Activated T-cell treated with anti-CD3 and anti-CD28 coated beads for 24 hours (primary cell): ENCODE data around the gene EGFLAM.
"Not testable (repeated sequence)": the region's sequence is repeated elsewhere in the genome, so short reads cannot be mapped to it uniquely, and the experiment has no call there.

Source experiments
- DNase-seq: peaks from one replicate; pipeline ENCODE4 v3.0.0-alpha.2; 2020; ENCODE audit warnings: low read depth

The EGFLAM gene

DNA sequence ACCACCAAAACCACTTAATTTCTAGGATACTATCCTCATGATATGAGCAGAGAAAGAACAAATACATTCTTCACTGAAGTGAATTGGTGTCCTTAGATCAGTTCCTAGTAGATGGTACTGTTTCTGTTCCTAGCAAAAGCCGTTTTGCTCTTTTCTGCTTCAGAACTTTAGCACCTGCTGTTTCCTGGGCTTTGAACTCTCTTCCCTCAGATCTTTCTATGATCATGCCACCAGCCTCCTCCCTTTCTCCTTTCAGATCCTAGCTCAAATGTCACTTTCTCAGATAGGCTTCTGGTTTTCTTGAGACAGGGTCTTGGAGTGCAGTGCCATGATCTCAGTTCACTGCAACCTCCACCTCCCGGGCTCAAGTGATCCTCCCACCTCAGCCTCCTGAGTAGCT lies 118.0 kb downstream of the EGFLAM start:
- no peak for DNase-seq

DNA sequence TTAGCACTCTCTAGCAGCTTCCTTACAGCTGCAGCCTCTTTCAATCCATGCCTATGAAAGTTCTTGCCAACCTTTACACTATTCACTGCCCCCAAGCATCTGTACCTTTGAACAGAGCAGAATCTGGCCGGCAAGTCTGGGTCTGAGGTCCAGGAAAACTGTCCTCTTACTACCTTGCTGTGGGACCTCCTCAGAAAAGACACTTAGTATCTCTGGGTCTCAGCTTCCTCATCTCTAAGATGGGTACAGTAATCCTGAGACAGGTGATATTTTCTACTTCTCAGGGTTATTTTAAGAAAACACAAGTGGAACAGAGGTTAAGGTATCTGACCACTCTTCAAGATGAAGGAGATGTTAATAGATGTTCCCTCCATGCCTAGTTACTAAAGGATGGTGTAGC lies 120.2 kb downstream of the EGFLAM start:
- no peak for DNase-seq

DNA sequence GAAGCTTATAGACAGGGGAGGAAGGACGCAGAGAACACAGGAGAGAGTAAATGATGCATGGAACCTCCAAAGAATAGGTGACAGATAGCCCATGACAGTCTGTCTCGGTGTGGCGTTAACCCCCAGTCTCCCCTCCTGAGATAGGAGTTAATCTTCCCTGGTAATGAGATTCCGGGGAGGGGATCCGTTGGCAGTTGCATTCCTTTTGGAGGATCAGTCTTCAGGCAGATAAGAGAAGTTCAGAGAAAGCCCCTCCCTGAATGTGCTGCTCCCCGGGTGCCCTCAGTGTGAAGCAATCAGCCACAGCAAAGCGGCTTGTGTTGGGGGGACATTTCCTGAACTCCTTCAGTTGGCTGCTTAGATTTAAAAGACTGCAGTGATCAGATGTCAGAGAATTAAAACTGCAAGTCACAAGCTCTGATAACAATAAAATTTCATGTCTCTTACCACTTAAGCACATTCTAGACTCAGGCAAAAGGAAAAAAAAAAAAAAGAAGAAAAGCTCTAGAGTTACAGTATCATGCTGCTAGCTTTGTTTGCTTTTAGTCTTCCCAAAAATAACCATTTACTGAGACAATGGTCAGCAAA lies 121.1 kb downstream of the EGFLAM start:
- DNase-seq: no peak

DNA sequence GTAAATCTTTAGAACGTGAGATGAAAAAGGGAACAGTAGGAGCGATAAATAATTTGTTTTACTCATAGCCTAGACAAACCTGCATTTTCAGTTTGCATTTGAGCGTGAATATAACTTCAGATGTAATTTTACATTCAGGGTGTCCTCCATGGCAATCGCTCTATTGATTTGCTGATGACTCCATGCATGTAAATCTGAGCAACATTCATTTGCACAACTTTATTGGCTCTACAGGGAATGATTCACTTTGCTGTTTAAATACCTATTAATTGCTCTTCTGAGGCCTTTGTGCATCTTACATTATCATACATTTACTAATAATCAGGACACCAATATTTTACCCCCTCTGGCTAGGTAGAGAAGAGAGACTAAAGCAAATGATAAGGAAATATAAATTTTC lies 122.2 kb downstream of the EGFLAM start:
- DNase-seq: no peak

DNA sequence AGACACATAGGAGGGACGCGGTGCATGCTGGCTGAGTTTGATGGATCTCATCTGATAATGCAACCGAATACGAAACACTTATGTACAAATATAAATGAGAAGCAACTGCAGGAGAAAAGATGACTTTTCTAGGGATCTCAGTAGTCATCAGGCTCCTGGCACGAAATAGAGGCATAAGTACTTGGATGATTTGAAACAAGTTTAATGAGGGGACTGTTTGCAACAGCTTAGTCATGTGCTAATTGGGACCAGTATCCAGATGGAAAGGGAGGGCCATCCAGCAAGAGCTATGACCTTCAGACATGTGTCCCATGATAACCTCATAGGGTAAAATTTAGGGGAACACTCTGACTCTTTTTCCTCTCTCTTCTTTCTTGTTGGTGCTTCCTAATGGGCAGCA lies 123.0 kb downstream of the EGFLAM start:
- no peak for DNase-seq

DNA sequence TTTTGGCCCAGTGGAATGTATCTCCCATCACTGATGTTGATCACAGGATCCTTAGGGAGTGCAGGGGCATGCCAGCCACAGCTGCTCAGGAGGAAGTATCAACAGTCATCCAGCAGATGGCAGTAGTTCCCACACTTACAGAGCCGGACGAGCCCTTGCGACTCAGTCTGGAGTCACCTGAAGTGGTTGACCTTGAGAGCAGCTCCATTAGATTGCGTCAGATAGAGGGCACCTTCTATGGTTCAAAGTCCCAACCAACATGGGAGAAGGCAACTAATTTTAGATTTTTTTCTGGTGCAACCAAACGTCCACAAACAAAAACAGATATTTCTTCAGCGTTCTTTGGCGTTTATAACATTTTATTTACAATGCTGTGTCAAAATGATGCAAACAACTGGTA lies 124.5 kb downstream of the EGFLAM start:
- DNase-seq: peak; percentile 28

DNA sequence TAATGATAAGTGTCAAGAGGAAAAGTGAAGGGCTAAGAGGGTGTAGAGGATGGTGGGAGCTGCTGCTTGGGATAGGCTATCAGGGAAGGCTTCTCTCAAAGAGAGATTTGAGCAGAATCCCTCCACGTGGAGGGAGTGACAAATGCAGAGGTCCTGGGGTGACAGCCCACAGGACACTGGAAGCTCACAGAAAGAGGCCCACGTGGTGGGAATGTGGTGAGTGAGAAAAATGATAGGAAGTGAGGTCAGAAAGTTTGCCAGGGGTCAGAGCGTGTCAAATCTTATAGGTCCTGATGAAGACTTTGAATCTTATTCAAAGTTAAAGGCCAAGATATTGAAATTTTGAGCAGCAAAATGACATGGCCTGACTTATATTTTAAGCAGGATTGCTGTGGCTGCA lies 125.3 kb downstream of the EGFLAM start:
- no peak for DNase-seq

DNA sequence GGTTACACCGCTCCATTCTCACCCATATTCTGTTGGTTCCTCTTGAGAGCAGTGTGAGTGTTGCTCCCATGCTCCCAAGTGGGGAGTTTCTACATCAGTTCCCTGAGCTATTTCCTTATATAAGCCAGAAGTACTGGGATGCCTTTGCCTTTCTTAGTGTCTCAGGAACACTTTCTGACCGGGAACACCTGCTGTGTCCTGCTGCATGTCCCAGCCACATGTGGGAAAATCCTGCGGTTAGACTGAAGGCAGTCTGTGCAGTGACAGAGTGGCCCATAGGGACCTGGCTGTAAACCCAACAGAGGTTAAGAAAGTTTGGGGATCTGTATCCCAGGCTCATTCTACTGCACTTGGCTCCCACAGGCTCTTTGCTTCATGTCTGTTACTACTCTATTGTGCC lies 126.0 kb downstream of the EGFLAM start:
- no peak for DNase-seq

DNA sequence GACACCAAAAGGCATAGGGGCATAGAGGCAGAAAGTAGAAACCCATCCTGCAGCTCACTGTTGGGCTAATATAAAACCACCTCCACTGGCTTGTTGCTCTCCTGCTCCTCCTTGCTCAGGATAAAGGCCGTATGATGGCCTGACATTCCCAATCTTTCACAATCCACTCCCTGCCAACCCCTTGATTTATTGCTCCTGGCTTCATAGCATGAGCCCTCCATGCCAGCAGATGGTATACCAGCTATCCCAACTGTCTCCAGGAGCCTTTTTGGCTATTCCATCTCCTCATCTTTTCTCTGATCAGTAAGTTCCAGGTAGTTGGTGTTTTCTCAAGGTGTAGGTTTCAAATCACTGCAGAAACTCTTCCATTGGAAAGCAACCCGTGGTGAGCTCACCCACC lies 128.8 kb downstream of the EGFLAM start:
- DNase-seq: no peak

DNA sequence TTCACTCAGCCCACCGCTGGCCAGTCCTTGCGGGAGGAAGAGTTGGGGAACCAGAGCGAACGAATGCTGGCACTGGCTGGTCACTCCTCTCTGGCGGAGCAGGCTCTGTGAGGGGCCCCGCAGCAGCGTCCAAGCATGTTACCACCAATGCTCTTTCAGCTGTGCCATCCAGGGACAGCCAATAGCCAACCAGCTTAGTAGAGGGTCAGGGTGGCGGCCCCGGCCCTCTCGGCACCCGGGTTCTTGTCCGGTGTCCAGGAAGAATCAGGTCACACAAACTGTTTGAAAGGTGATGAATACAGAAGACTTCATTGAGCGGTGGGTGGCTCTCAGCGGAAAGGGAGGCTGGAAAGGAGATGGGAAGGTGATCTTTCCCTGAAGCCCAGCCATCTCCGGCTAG lies 135.3 kb downstream of the EGFLAM start:
- DNase-seq: no peak

DNA sequence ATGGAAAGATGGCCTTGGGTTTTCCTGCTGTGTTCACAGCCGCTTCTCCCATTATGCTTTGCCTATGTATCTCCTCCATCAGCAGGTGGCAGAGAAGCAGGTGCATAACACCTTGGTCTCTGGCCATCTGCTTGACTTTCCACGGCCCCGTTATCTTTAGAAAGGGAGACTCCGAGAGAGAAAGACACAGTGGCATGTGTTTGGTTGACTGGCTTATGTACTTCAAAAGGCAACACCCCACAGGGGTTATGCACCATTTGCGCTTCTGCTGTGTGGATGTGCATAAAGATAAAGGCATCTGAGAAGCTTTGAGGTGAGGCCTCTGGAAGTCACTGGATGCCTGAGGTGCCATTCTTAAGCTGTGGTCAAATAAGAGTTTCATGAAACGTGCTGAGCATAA lies 138.4 kb downstream of the EGFLAM start:
- no peak for DNase-seq

DNA sequence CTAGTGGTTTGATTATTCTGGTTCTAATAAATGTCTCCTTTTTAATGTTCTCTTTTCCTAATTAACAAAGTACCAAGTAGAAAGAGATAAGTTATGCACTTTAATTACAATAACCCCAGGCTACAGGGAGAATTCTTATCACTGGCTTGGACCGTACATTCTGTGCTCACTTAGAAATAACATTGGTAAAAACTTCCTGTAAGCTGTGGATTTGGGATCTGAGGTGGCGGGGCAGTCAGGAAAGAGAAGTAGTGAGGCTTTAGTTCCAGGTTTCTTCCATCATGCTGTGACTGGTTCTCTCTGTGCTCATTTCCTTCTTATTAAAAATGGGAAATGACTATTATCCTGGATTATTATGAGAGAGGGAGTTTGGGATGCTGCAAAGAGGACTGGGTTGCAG lies 142.0 kb downstream of the EGFLAM start:
- no peak for DNase-seq

DNA sequence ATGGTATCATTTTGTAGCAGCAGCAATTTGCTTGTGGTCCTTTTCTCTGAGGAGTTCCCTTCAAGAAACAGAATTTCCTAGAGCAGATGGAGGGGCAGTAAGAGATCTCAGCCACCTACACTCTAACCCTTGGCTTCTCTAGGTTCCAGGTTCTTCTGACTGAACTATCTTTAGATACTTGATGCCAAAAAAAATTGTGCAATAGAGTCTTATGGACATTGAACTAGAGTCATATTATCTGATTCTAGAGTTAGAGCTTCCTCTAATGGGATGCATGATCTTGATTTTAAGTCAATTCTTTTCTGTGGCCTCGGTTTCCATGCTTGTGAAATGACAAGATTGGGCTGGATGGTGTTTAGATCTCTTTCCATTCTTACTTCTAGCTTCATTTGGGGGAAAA lies 142.8 kb downstream of the EGFLAM start:
- DNase-seq: no peak

DNA sequence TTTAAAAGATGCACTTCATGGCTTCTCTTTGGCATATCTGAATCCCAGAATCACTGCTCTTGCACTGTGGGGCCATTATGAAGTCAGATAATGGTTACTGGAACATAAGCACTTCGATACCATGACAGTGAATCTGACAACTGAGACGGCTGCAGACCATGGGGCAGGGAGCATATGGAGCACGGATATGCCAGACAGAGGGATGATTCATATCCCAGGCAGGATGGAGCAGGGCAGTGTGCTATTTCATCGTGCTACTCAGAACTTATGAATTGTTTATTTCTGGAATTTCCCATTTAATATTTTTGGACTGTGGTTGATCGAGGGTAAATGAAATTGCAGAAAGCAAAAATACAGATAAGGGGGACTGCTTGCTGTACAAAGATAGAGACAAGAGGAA lies 145.0 kb downstream of the EGFLAM start:
- DNase-seq: no peak

DNA sequence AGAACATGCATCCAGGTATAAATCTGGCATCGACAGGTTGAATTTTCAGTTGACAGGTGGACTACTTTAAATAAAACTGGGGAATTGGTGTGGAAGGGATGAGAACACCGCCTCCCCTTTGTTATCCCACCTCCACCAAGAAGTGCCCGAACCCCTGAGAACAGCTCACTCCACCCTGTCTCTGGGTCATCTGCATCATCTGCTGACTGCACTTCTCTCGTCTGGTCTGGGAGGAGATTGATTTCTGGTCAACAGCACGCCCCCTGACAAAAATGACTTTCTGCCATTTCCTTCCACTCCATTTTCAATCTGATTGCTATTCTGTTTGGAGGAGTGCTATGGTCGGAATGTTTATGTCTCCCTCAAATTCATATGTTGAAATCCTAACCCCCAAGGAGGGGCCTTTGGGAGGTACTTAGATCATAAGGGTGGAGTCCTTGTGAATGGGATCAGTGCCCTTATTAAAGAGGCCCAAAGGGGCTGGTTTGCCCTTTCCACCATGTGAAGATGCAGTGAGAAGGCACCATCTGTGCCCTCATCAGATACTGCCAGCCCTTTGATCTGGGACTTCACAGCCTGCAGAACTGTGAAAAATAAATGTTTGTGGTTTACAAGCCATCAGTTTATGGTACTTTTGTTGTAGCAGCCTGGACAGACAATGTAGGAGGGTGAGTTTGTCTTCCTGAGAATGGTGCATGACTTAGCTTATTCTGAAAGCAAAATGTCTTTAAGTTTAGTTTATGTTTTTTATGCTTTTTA lies 145.7 kb downstream of the EGFLAM start:
- DNase-seq: no peak

DNA sequence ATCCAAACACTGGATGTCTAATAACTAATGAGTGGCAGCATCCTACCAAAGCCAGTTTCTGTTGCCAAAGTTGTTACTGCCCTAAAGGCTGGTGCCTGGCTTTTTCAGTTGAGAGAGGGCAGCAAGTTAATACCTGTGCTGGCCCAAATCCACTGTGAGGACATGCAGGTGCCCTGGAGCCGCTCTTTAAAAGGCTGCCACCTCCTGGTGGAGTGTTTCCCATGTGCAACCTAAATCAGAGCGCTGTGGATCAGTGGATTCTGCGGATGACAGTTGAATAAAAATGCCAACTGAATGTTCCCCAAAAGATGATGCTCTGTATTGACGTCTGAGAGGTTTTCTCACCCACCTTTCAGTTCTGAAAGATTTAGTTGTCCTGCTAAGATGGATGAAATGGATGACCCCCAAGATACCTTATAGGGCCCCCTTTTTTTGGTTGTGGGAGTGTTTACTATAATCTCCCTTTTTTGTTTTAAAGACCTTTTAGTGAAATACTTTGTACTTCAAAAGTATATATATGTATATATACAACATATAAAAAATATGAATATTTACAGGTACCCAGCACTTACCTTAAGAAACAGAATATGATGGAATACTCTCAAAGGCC lies 146.4 kb downstream of the EGFLAM start:
- DNase-seq: no peak

DNA sequence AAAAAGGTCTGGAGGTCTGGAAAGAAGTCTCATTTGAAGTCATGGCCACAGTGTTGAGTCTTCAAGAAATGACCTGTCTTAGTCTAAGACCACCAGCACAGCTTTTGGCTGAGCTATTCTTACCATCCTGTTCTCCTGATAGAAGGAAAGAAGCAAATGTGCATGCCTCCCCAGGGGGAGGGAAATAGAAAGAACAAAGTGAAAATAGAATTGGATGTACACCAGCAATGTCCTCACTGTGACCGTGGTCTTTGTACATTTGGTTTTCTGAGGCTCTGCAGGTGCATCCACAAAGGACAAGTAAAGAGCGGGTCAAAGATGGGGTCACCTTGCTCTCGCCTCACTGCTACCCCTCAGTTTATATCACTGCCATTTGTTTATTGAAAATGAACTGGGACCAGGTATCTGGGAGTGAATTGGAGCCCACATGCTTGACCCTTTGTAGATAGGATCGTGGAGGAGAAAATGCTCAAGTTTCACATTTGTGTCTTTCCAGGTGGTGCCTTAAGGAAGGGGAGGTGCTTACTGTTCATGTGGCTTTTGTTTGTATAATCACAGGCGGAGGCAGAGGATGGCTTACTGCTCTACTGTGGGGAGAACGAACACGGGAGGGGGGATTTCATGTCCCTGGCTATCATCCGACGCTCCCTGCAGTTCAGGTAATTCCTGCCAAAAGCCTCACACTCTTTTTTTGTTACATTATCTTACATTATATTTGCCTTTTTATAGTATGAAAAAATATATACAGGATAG lies 150.3 kb downstream of the EGFLAM start:
- DNase-seq: no peak

DNA sequence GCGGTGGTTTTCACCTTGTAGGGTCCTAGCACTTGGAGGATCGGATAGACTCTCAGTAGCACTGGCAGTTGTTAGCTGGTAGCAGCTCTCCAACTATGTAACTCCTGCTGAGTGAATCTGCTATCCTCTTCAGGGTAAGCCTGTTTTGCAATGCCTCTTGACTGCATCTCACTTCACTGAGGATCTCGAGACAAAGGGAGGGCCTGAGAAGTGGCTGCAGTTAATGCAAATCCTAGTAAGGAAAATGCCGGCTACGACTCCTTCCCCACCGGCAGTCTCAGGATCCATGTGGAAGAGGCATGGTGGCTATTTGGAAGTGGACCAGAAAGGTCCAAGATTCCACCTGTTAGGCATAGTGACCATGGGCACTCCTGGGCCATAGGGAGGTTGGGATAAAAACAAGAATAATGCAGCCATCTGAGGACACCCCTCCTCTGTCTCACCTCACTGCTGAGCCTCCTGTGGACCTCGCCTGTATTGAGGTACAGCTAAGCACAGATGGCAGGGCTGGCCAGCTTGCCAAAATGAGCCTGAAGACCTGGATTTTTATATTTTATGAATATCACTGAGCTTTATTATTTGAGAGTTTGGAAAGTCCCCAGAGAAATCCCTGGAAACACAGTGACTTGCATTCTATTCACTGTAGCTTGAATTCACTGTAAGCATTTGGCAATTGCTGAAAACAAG lies 152.1 kb downstream of the EGFLAM start:
- DNase-seq: no peak

DNA sequence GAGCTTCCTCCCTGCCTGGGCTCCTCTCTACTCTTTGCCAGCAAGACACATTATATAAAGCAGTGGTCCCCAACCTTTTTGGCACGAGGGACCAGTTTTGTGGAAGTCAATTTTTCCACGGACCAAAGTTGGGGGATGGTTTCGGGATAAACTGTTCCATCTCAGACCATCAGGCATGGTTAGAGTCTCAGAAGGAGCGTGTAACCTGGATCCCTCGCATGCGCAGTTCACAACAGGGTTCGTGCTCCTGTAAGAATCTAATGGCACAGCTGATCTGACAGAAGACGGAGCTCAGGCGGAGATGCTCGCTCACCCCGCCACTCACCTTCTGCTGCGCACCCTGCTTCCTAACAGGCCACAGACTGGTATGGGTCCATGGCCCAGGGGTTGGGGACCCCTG lies 155.3 kb downstream of the EGFLAM start:
- DNase-seq: no peak

DNA sequence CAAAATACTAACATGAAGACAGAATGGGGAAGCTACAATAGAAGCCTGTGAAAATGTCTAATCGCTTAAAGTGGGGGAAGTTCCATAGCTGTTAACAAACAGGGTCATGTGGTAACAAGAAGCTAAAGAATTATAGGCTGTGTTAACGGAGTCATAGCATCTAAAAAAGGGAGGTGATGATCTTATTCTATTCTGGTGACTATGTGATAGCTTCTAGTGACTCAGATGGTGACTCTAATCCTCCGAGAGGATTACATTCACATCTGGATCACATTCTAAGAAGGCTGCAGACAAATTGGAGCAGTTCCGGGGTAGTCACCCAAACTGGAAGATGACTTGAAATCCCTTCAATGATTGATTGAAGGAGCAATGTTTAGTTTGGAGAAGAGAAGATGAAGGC lies 156.0 kb downstream of the EGFLAM start:
- DNase-seq: no peak

DNA sequence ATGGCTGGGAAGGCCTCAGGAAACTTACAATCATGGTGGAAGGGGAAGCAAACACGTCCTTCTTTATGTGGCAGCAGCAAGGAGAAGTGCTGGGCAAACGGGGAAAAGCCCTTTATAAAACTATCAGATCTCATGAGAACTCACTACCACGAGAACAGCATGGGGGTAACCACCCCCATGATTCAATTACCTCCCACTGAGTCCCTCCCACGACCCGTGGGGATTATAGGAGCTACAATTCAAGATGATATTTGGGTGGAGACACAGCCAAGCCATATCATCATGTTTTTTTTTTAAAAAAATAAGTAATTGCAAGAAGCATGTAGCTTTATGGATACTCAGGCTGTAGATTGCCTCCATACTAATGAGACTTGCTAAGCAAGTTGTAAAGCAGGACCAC lies 157.4 kb downstream of the EGFLAM start:
- DNase-seq: not testable (repeated sequence)

DNA sequence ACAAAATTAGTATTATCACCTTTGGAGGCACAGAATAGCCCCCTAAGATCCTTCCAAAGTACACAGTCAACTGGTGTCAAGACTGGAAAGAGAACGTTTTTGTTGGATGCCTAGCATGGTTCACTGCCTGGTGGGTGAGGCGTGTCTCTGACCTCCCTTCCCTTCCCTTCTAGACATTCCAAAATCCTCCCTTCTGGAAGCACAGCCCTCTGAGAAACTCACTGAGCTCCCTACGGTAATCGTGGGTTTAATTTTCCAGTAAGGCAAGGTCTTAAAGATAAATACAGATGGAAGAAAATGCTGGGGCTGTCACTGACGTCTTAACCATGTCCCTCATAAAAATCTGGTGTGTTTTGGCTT lies 159.3 kb downstream of the EGFLAM start:
- DNase-seq: no peak

DNA sequence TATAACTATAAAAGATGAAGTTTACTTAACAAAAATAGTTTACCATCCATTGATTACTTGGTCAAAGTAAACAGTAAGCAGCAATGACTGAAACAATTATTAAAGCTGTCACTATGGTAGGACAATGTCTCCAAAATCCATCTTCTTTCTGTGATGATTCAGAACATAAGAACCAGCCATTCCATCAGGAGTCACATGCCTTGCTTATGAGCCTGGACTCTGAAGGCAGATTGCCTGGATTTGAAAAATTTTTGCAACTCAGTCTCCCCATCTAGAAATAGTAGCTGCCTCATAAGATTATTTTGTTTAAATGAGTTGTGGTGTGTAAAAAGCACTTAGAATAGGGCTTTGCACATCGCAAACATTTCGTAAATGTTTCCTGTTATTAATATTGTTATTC lies 161.9 kb downstream of the EGFLAM start:
- no peak for DNase-seq
